ENCODE measurements around the gene CCDC40. TPM values are rescaled to one million over a fixed set of nuclear protein-coding genes. Genes with fewer than 3 reads are reported as not detected.

The CCDC40 gene
- total and polyA plus RNA-seq, 10 of the 15 experiments (the other 5 are each of a cell fraction or from before 2014, with no cell fraction given): 0.06 to 0.10 TPM; not detected in 8

GRCh38 chr17:80122026-80122575 lies 85.7 kb downstream of the CCDC40 start:
- ChIA-PET POLR2A (no interaction called here), SMC1A (ENCODE audit: uncharacterized antibody, unreplicated experiment) (no interaction called here), CTCF (no interaction called here), RAD21 (ENCODE audit: unreplicated experiment) (no interaction called here)
- Histone ChIP-seq H3K4me1 (ENCODE audit: control insufficient read depth, insufficient read depth, low read length) (no peaks in the 10 kb centered on the region), H3K27ac (ENCODE audit: control insufficient read depth, insufficient read depth) (no peak overlapping the region), H3K79me2 (ENCODE audit: control insufficient read depth, insufficient read depth, low read length) (no peaks in the 10 kb centered on the region), H3K36me3 (ENCODE audit: control insufficient read depth in 2 of 2, insufficient read depth in 2 of 2, low read length in 1 of 2) (no peaks in the 10 kb centered on the region), H3K4me3 (no peak overlapping the region), H3K27me3 (replicated peaks in 1 of 2; ENCODE audit: control insufficient read depth in 2 of 2, insufficient read depth in 2 of 2, low read length in 1 of 2) (no peaks in the 10 kb centered on the region; a peak in 1 of 4 replicates), H3K4me2 (ENCODE audit: control insufficient read depth, insufficient read depth) (no peak overlapping the region), H3K9ac (ENCODE audit: control insufficient read depth, insufficient read depth, low read length) (no peak overlapping the region), H4K20me1 (ENCODE audit: control insufficient read depth, insufficient read depth) (no peaks in the 10 kb centered on the region), H2AFZ (ENCODE audit: control insufficient read depth, low read depth, low read length) (no peak overlapping the region), H3K9me3 (replicated peaks; ENCODE audit: control insufficient read depth, insufficient read depth, low read length) (no peaks in the 10 kb centered on the region)
- no peak for DNase-seq (ENCODE audit: low read depth, low spot score)
- in situ Hi-C loops (cut with MboI): no loop called here
- TF ChIP-seq TAF1 (IDR thresholded peaks at IDR 0.05; ENCODE audit: borderline replicate concordance, low read depth, low read length): no peak
- no peak for TF ChIP-seq MEF2B (IDR thresholded peaks at IDR 0.05; ENCODE audit: partially characterized antibody, poor library complexity, severe bottlenecking)
- TF ChIP-seq POLR2AphosphoS2 (IDR thresholded peaks at IDR 0.05; ENCODE audit: low read depth, low read length): no peak
- TF ChIP-seq ZBTB4 (CRISPR knock-in tag; IDR thresholded peaks at IDR 0.05): no peak
- no peak for TF ChIP-seq ZBTB11 (CRISPR knock-in tag; IDR thresholded peaks at IDR 0.05)
- no peak for TF ChIP-seq BMI1 (IDR thresholded peaks at IDR 0.05; ENCODE audit: borderline replicate concordance)
- no peak for TF ChIP-seq MAX (IDR thresholded peaks at IDR 0.05; ENCODE audit: low read depth, low read length)
- no peak for TF ChIP-seq JUNB (IDR thresholded peaks at IDR 0.05)
- no peak for TF ChIP-seq NR2F1 (conservative IDR thresholded peaks at IDR 0.05)
- TF ChIP-seq TCF12 (IDR thresholded peaks at IDR 0.05; ENCODE audit: low read depth, low read length): no peak
- TF ChIP-seq YY1 (IDR thresholded peaks at IDR 0.05; ENCODE audit: low read depth, low read length): no peak
- TF ChIP-seq RB1 (IDR thresholded peaks at IDR 0.05; ENCODE audit: borderline replicate concordance): no peak
- TF ChIP-seq ZBTB33 (IDR thresholded peaks at IDR 0.05): no peak
- no peak for TF ChIP-seq SUPT20H (IDR thresholded peaks at IDR 0.05; ENCODE audit: borderline replicate concordance, control insufficient read depth, low read depth, low read length)
- BruUV-seq (replicated peaks): no TSS peak
- WGBS (ENCODE audit: insufficient coverage, insufficient replicate concordance, low lambda C conversion rate, missing lambda C conversion rate): 50% methylated on average over 17 of the region's 17 CpGs
- intact Hi-C loops (cut with micrococcal nuclease; ENCODE audit: unreplicated experiment): no loop called here
- no peak for FAIRE-seq
- no peak for ATAC-seq
